CD14-positive monocyte (primary cell): Measurements from ENCODE around the gene SH3RF3. TPM values are rescaled to one million over a fixed set of nuclear protein-coding genes. Genes with fewer than 3 reads are reported as not detected.

ENCODE experiments used
- DNase-seq, 3 donors: peaks; one replicate each; pipeline ENCODE4 v3.0.0-alpha.2; 2011 to 2022
- H2AFZ ChIP-seq: 2 replicates; pipeline ENCODE4 v1.6.0; 2012; ENCODE audit warnings: mild to moderate bottlenecking, low read depth, low read length, inconsistent platforms; ENCODE audit not compliant: insufficient read depth, poor library complexity, severe bottlenecking
- H3K27ac ChIP-seq, 2 donors: 1 replicate in 1 of 2; 2 replicates in 1 of 2; pipeline ENCODE4 v1.5.1; 2012 to 2013; ENCODE audit warnings: low read length in 2 of 2, control low read depth in 1 of 2, inconsistent platforms in 1 of 2, low read depth in 1 of 2, mild to moderate bottlenecking in 1 of 2
- H3K27me3 ChIP-seq, 2 donors: one replicate each; pipeline versions ENCODE4 v1.6.0 to v1.6.1; 2011 to 2013; ENCODE audit warnings: low read length in 2 of 2; ENCODE audit not compliant: control insufficient read depth in 2 of 2, insufficient read depth in 2 of 2
- H3K36me3 ChIP-seq, 2 donors: replicated peaks in 1 of 2; 1 replicate in 1 of 2; 2 replicates in 1 of 2; pipeline versions ENCODE4 v1.5.1 to v1.6.1; 2012 to 2013; ENCODE audit warnings: low read length in 2 of 2, control low read depth in 1 of 2, inconsistent platforms in 1 of 2, mild to moderate bottlenecking in 1 of 2; ENCODE audit not compliant: insufficient read depth in 2 of 2, control insufficient read depth in 1 of 2
- H3K4me1 ChIP-seq, 2 donors: 1 replicate in 1 of 2; 2 replicates in 1 of 2; pipeline versions ENCODE4 v1.5.1 to v1.6.1; 2012 to 2013; ENCODE audit warnings: low read length in 2 of 2, control low read depth in 1 of 2, inconsistent platforms in 1 of 2, mild to moderate bottlenecking in 1 of 2, moderate library complexity in 1 of 2; ENCODE audit not compliant: insufficient read depth in 2 of 2, control insufficient read depth in 1 of 2
- H3K4me2 ChIP-seq: replicated peaks from 2 replicates; pipeline ENCODE3; 2012; ENCODE audit warnings: low read length, moderate library complexity, mild to moderate bottlenecking; ENCODE audit not compliant: poor library complexity, severe bottlenecking; ENCODE audit errors: extremely low read depth
- H3K4me3 ChIP-seq, 3 experiments: fragments of 200-600 bp in 1 of 3; sonication (generic) in 1 of 3; replicated peaks in 1 of 3; 1 replicate in 2 of 3; 2 replicates in 1 of 3; pipeline ENCODE4 v1.5.1; 2011 to 2013; ENCODE audit warnings: low read length in 3 of 3, mild to moderate bottlenecking in 3 of 3, control low read depth in 2 of 3, low read depth in 2 of 3, inconsistent platforms in 1 of 3, moderate library complexity in 1 of 3
- H3K79me2 ChIP-seq: 2 replicates; pipeline ENCODE4 v1.6.0; 2012; ENCODE audit warnings: mild to moderate bottlenecking, control low read depth, inconsistent platforms, low read length, moderate library complexity; ENCODE audit not compliant: insufficient read depth
- H3K9ac ChIP-seq: 2 replicates; pipeline ENCODE4 v1.6.0; 2017; ENCODE audit warnings: low read length, mild to moderate bottlenecking; ENCODE audit not compliant: insufficient read depth, poor library complexity, severe bottlenecking
- H3K9me3 ChIP-seq, 2 donors: replicated peaks in 1 of 2; 1 replicate in 1 of 2; 2 replicates in 1 of 2; pipeline versions ENCODE4 v1.5.1 to v1.6.1; 2012 to 2013; ENCODE audit warnings: low read length in 2 of 2, control low read depth in 1 of 2; ENCODE audit not compliant: control insufficient read depth in 1 of 2, insufficient read depth in 1 of 2
- H4K20me1 ChIP-seq: 2 replicates; pipeline ENCODE4 v1.6.0; 2012; ENCODE audit warnings: mild to moderate bottlenecking, low read length, control low read depth, moderate library complexity; ENCODE audit not compliant: insufficient read depth
- H3K27ac Mint-ChIP-seq, 7 donors: one replicate each; pipeline ENCODE4 v1.8.0; 2020; ENCODE audit warnings: mild to moderate bottlenecking in 7 of 7, mixed read lengths in 7 of 7, moderate library complexity in 6 of 7, inconsistent platforms in 2 of 7
- H3K27me3 Mint-ChIP-seq, 3 donors: one replicate each; pipeline ENCODE4 v1.8.0; 2021 to 2022; ENCODE audit warnings: low read depth in 3 of 3, mild to moderate bottlenecking in 3 of 3, mixed read lengths in 3 of 3, moderate library complexity in 3 of 3, inconsistent platforms in 1 of 3
- H3K36me3 Mint-ChIP-seq, 2 donors: one replicate each; pipeline ENCODE4 v1.8.0; 2020; ENCODE audit warnings: mixed read lengths in 2 of 2, inconsistent platforms in 1 of 2, mild to moderate bottlenecking in 1 of 2
- H3K4me1 Mint-ChIP-seq: one replicate; pipeline ENCODE4 v1.8.0; 2020; ENCODE audit warnings: mild to moderate bottlenecking, mixed read lengths
- H3K4me3 Mint-ChIP-seq, 2 donors: one replicate each; pipeline ENCODE4 v1.8.0; 2020; ENCODE audit warnings: mild to moderate bottlenecking in 2 of 2, mixed read lengths in 2 of 2, moderate library complexity in 1 of 2
- H3K9me3 Mint-ChIP-seq, 7 donors: one replicate each; pipeline ENCODE4 v1.8.0; 2020 to 2022; ENCODE audit warnings: mixed read lengths in 7 of 7, mild to moderate bottlenecking in 6 of 7, moderate library complexity in 6 of 7, inconsistent platforms in 2 of 7
- CTCF ChIP-seq: fragments of 200-600 bp; IDR thresholded peaks from one replicate; pipeline ENCODE4 v1.8.0; 2022; ENCODE audit warnings: antibody characterized with exemption, mild to moderate bottlenecking
- WGBS: methylation state at CpG from one replicate; pipeline ENCODE4 v1.1.5; 2013; ENCODE audit warnings: missing lambda C conversion rate; ENCODE audit not compliant: insufficient coverage; 5-methylcytosine and 5-hydroxymethylcytosine counted together
- intact Hi-C, 2 donors: fragments of 100-400 bp; cut with micrococcal nuclease; formaldehyde crosslinking; loops; one replicate each; pipeline versions ENCODE4 v1.15.0 to v1.15.1; 2023
- polyA plus RNA-seq, 3 donors: library from polyadenylated mRNA; depleted of rRNA in 1 of 3; unstranded in 2 of 3; stranded (reverse) in 1 of 3; fragments of 300-500 nt in 2 of 3; fragments of >200 nt in 1 of 3; fragmentation: Illumina TruSeq in 2 of 3; gene quantifications; 1 replicate in 2 of 3; 2 replicates in 1 of 3; pipeline ENCODE4 v1.2.3, GENCODE V29; 2012 to 2021

SH3RF3 gene
- polyA plus RNA-seq, 3 donors = 0.25 to 0.75 (median 0.34) TPM

- H3K4me1 ChIP-seq = peaks cover 35 to 44% of the 10 kb centered on the region in 2 donors
- peak overlapping the region in 1 of 2 donors; percentile 30 for H3K27ac ChIP-seq
- H3K4me3 ChIP-seq = no peak overlapping the region
- Mint-ChIP-seq H3K4me1 (peaks cover 49% of the 10 kb centered on the region), H3K9me3 (peaks cover 0 to 1% (median 0%) of the 10 kb centered on the region in 7 donors), H3K36me3 (no peaks in the 10 kb centered on the region), H3K27ac (peak overlapping the region; percentile 21 to 93 (median 79)), H3K27me3 (peaks cover 0 to 4% (median 0%) of the 10 kb centered on the region in 3 donors), H3K4me3 (no peak overlapping the region)
- intact Hi-C loops = no loop called here
- no peak for DNase-seq
- no peaks in the 10 kb centered on the region for H4K20me1 ChIP-seq
- H3K36me3 ChIP-seq = no peaks in the 10 kb centered on the region
- H3K79me2 ChIP-seq = no peaks in the 10 kb centered on the region
- H3K9me3 ChIP-seq = no peaks in the 10 kb centered on the region
- no peak overlapping the region for H3K4me2 ChIP-seq
- H2AFZ ChIP-seq = peak overlapping the region; percentile 36
- WGBS = 0% methylated on average over 2 of the region's 11 CpGs
- no peak overlapping the region for H3K9ac ChIP-seq
- TF ChIP-seq CTCF = no peak
- no peaks in the 10 kb centered on the region for H3K27me3 ChIP-seq
Measured at GRCh38 chr2:109225170-109225782, 96.3 kb downstream of the SH3RF3 start.

- intact Hi-C loops = no loop called here
- H3K36me3 Mint-ChIP-seq = no peaks in the 10 kb centered on the region
- peak overlapping the region; percentile 28 to 93 (median 73) for H3K27ac Mint-ChIP-seq
- no peak overlapping the region for H3K4me3 Mint-ChIP-seq
- Histone ChIP-seq H3K79me2 (no peaks in the 10 kb centered on the region), H3K9ac (no peak overlapping the region), H3K4me2 (no peak overlapping the region), H4K20me1 (no peaks in the 10 kb centered on the region), H3K9me3 (no peaks in the 10 kb centered on the region), H3K4me1 (peaks cover 44 to 53% of the 10 kb centered on the region in 2 donors), H2AFZ (no peak overlapping the region), H3K27me3 (no peaks in the 10 kb centered on the region), H3K27ac (peak overlapping the region in 1 of 2 donors; percentile 30), H3K4me3 (no peak overlapping the region), H3K36me3 (no peaks in the 10 kb centered on the region)
- H3K27me3 Mint-ChIP-seq = peaks cover 0 to 4% (median 0%) of the 10 kb centered on the region in 3 donors
- 0% methylated on average over 1 of the region's 2 CpGs for WGBS
- peaks cover 57% of the 10 kb centered on the region for H3K4me1 Mint-ChIP-seq
- peak; percentile 63 to 69 (median 66) for DNase-seq
- H3K9me3 Mint-ChIP-seq = peaks cover 0 to 1% (median 0%) of the 10 kb centered on the region in 7 donors
- no peak for TF ChIP-seq CTCF
Measured at GRCh38 chr2:109226128-109226527, 97.1 kb downstream of the SH3RF3 start.
